Right lobe of liver (tissue), 4 donors: Measurements from ENCODE around the gene RBM19.

ENCODE experiments used
- CTCF ChIP-seq, 4 donors: fragments of 200-600 bp in 3 of 4; fragments of 450-650 bp in 1 of 4; IDR thresholded peaks; one replicate each; pipeline versions ENCODE4 v1.5.1 to v1.8.0; 2016 to 2022; ENCODE audit warnings: antibody characterized with exemption in 4 of 4, mild to moderate bottlenecking in 2 of 4
- POLR2A ChIP-seq: fragments of 450-650 bp; IDR thresholded peaks from one replicate; pipeline ENCODE4 v1.6.1; 2017; ENCODE audit warnings: antibody characterized with exemption, mild to moderate bottlenecking
- donor health status: DM: no; HTN: no; CAD: no.
- donor health status: DM: no; HTN: no; CAD: no.
- donor health status: DM: no; HTN: yes; CAD: no.

GRCh38 chr12:113929312-113929989 lies 36.7 kb downstream of the RBM19 start:
- no peak for TF ChIP-seq CTCF (IDR thresholded peaks at IDR 0.05)
- no peak for TF ChIP-seq POLR2A
